ENCODE measurements around the gene KCNE2.

The KCNE2 gene

GRCh38 chr21:34343838-34344381, 19.9 kb upstream of the KCNE2 start:
- Histone ChIP-seq H2AFZ (ENCODE audit: low read length) (no peak overlapping the region), H4K20me1 (ENCODE audit: insufficient read depth, low read length, poor library complexity, severe bottlenecking) (no peaks in the 10 kb centered on the region), H3K9me3 (ENCODE audit: insufficient read depth, low read depth, low read length) (no peaks in the 10 kb centered on the region), H3K9me2 (replicated peaks; ENCODE audit: low read depth, low read length) (no peaks in the 10 kb centered on the region), H3K4me1 (ENCODE audit: insufficient read depth, low read length, poor library complexity, severe bottlenecking) (no peaks in the 10 kb centered on the region), H3K9ac (ENCODE audit: low read depth, low read length, poor library complexity, severe bottlenecking) (no peak overlapping the region), H3K36me3 (ENCODE audit: insufficient read depth, low read length) (no peaks in the 10 kb centered on the region), H3K79me2 (ENCODE audit: insufficient read depth, low read length) (no peaks in the 10 kb centered on the region), H3K27me3 (ENCODE audit: insufficient read depth, low read length, poor library complexity, severe bottlenecking) (no peaks in the 10 kb centered on the region), H3F3A (ENCODE audit: low read depth) (no peaks in the 10 kb centered on the region), H3K4me2 (ENCODE audit: low read depth, low read length, poor library complexity, severe bottlenecking) (no peak overlapping the region), H3K4me3 (ENCODE audit: low read length, poor library complexity, severe bottlenecking) (no peak overlapping the region)
- TF ChIP-seq EZH2phosphoT487 (IDR thresholded peaks at IDR 0.05; ENCODE audit: borderline replicate concordance): no peak
- no peak for TF ChIP-seq CTCF (conservative IDR thresholded peaks at IDR 0.05; ENCODE audit: low read length)

- no peaks in the 10 kb centered on the region for H4K20me1 ChIP-seq (ENCODE audit: insufficient read depth, low read length, poor library complexity, severe bottlenecking)
- H3K9me2 ChIP-seq (replicated peaks; ENCODE audit: low read depth, low read length): no peaks in the 10 kb centered on the region
- H3K4me2 ChIP-seq (ENCODE audit: low read depth, low read length, poor library complexity, severe bottlenecking): no peak overlapping the region
- H3F3A ChIP-seq (ENCODE audit: low read depth): no peaks in the 10 kb centered on the region
- no peak overlapping the region for H3K9ac ChIP-seq (ENCODE audit: low read depth, low read length, poor library complexity, severe bottlenecking)
- TF ChIP-seq EZH2phosphoT487 (IDR thresholded peaks at IDR 0.05; ENCODE audit: borderline replicate concordance): no peak
- no peak for TF ChIP-seq CTCF (conservative IDR thresholded peaks at IDR 0.05; ENCODE audit: low read length)
- no peak overlapping the region for H3K4me3 ChIP-seq (ENCODE audit: low read length, poor library complexity, severe bottlenecking)
- no peaks in the 10 kb centered on the region for H3K79me2 ChIP-seq (ENCODE audit: insufficient read depth, low read length)
- H3K27me3 ChIP-seq (ENCODE audit: insufficient read depth, low read length, poor library complexity, severe bottlenecking): no peaks in the 10 kb centered on the region
- no peaks in the 10 kb centered on the region for H3K4me1 ChIP-seq (ENCODE audit: insufficient read depth, low read length, poor library complexity, severe bottlenecking)
- H3K36me3 ChIP-seq (ENCODE audit: insufficient read depth, low read length): no peaks in the 10 kb centered on the region
- H2AFZ ChIP-seq (ENCODE audit: low read length): no peak overlapping the region
- no peaks in the 10 kb centered on the region for H3K9me3 ChIP-seq (ENCODE audit: insufficient read depth, low read depth, low read length)
Observed at GRCh38 chr21:34344584-34344983, 19.2 kb upstream of the KCNE2 start.

GRCh38 chr21:34345091-34345871, 18.5 kb upstream of the KCNE2 start:
- H3K9me2 ChIP-seq (replicated peaks; ENCODE audit: low read depth, low read length): no peaks in the 10 kb centered on the region
- H4K20me1 ChIP-seq (ENCODE audit: insufficient read depth, low read length, poor library complexity, severe bottlenecking): no peaks in the 10 kb centered on the region
- no peaks in the 10 kb centered on the region for H3K36me3 ChIP-seq (ENCODE audit: insufficient read depth, low read length)
- H3K4me3 ChIP-seq (ENCODE audit: low read length, poor library complexity, severe bottlenecking): no peak overlapping the region
- no peaks in the 10 kb centered on the region for H3K79me2 ChIP-seq (ENCODE audit: insufficient read depth, low read length)
- H3K4me1 ChIP-seq (ENCODE audit: insufficient read depth, low read length, poor library complexity, severe bottlenecking): no peaks in the 10 kb centered on the region
- no peak for TF ChIP-seq CTCF (conservative IDR thresholded peaks at IDR 0.05; ENCODE audit: low read length)
- no peak for TF ChIP-seq EZH2phosphoT487 (IDR thresholded peaks at IDR 0.05; ENCODE audit: borderline replicate concordance)
- no peak overlapping the region for H3K4me2 ChIP-seq (ENCODE audit: low read depth, low read length, poor library complexity, severe bottlenecking)
- no peaks in the 10 kb centered on the region for H3F3A ChIP-seq (ENCODE audit: low read depth)
- H3K9ac ChIP-seq (ENCODE audit: low read depth, low read length, poor library complexity, severe bottlenecking): no peak overlapping the region
- no peaks in the 10 kb centered on the region for H3K27me3 ChIP-seq (ENCODE audit: insufficient read depth, low read length, poor library complexity, severe bottlenecking)
- no peak overlapping the region for H2AFZ ChIP-seq (ENCODE audit: low read length)
- H3K9me3 ChIP-seq (ENCODE audit: insufficient read depth, low read depth, low read length): no peaks in the 10 kb centered on the region

Measured in Loucy (cell line).